ENCODE results near the gene EXOC6B.

The EXOC6B gene

GRCh38 chr2:72738096-72738495 is 87.7 kb downstream of the EXOC6B start:
- no peak for DNase-seq (ENCODE audit: low read depth)

- DNase-seq (ENCODE audit: low read depth) = no peak
These were observed 91.4 kb downstream of the EXOC6B start for GRCh38 chr2:72734432-72734831.

- no peak for DNase-seq (ENCODE audit: low read depth)
These were observed 94.7 kb downstream of the EXOC6B start for GRCh38 chr2:72731116-72731515.

- DNase-seq (ENCODE audit: low read depth) = no peak
These were observed 98.5 kb downstream of the EXOC6B start for GRCh38 chr2:72727356-72727755.

GRCh38 chr2:72723769-72724370 is 102.0 kb downstream of the EXOC6B start:
- no peak for DNase-seq (ENCODE audit: low read depth)

- DNase-seq (ENCODE audit: low read depth) = peak; percentile 22
These were observed 103.3 kb downstream of the EXOC6B start for GRCh38 chr2:72722492-72723070.

- no peak for DNase-seq (ENCODE audit: low read depth)
These were observed 106.4 kb downstream of the EXOC6B start for GRCh38 chr2:72719416-72719815.

GRCh38 chr2:72718876-72719275 is 107.0 kb downstream of the EXOC6B start:
- DNase-seq (ENCODE audit: low read depth) = no peak

- no peak for DNase-seq (ENCODE audit: low read depth)
These were observed 109.2 kb downstream of the EXOC6B start for GRCh38 chr2:72716601-72717000.

- DNase-seq (ENCODE audit: low read depth) = no peak
These were observed 112.0 kb downstream of the EXOC6B start for GRCh38 chr2:72713857-72714256.

- no peak for DNase-seq (ENCODE audit: low read depth)
These were observed 112.9 kb downstream of the EXOC6B start for GRCh38 chr2:72712977-72713376.

- DNase-seq (ENCODE audit: low read depth) = no peak
These were observed 113.5 kb downstream of the EXOC6B start for GRCh38 chr2:72712304-72712703.

GRCh38 chr2:72710418-72711152 is 115.2 kb downstream of the EXOC6B start:
- DNase-seq (ENCODE audit: low read depth) = no peak

GRCh38 chr2:72708236-72708635 is 117.6 kb downstream of the EXOC6B start:
- no peak for DNase-seq (ENCODE audit: low read depth)

- no peak for DNase-seq (ENCODE audit: low read depth)
These were observed 127.5 kb downstream of the EXOC6B start for GRCh38 chr2:72698300-72698699.

- no peak for DNase-seq (ENCODE audit: low read depth)
These were observed 129.3 kb downstream of the EXOC6B start for GRCh38 chr2:72696559-72696958.

GRCh38 chr2:72695676-72696075 is 130.2 kb downstream of the EXOC6B start:
- DNase-seq (ENCODE audit: low read depth) = no peak

GRCh38 chr2:72694715-72695496 is 130.9 kb downstream of the EXOC6B start:
- peak; percentile 75 for DNase-seq (ENCODE audit: low read depth)

- no peak for DNase-seq (ENCODE audit: low read depth)
These were observed 136.1 kb downstream of the EXOC6B start for GRCh38 chr2:72689579-72690195.

- DNase-seq (ENCODE audit: low read depth) = no peak
These were observed 140.1 kb downstream of the EXOC6B start for GRCh38 chr2:72685638-72686213.

GRCh38 chr2:72682061-72682460 is 143.8 kb downstream of the EXOC6B start:
- no peak for DNase-seq (ENCODE audit: low read depth)

Measured in fibroblast of the conjunctiva (primary cell).